ENCODE results near the gene SLC13A3.

Gene SLC13A3

DNA sequence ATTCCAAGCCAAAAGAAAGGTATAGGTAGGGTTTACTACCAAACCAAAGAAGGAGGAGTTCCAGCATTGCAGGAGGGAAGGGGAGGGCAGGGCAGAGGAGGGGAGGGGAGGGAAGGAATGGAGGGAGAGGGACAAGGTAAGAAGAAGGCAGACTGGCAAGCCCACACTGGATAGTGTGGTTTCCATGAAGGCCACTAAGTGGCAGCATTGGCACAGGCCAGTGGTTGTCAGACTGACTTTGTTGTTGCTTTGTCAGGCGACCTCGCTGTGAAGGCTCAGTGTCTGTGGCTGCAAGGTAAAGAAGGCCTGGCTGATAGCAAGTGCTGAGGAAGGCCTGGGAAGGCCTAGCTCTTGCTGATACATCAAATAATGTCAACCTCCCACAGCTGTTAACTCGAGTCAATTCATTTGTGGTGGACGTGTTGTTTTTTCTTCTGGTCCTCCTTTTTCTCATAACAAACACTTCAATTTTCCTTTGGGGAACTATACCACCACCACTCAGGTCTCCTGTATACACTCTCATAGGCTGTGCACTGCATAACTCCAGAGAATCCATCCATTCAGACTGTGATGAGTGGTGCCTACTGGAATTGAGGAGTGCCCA lies 130.2 kb downstream of the SLC13A3 start:
- DNase-seq (ENCODE audit: low read depth in 2 of 2) = peak; percentile 70 to 72
- no peak overlapping the region for H3K4me3 ChIP-seq (replicated peaks in 1 of 2; ENCODE audit: low read depth in 2 of 2, low read length in 2 of 2)
- peak; percentile 78 for TF ChIP-seq CTCF (IDR thresholded peaks at IDR 0.05; ENCODE audit: low read depth, low read length)

DNA sequence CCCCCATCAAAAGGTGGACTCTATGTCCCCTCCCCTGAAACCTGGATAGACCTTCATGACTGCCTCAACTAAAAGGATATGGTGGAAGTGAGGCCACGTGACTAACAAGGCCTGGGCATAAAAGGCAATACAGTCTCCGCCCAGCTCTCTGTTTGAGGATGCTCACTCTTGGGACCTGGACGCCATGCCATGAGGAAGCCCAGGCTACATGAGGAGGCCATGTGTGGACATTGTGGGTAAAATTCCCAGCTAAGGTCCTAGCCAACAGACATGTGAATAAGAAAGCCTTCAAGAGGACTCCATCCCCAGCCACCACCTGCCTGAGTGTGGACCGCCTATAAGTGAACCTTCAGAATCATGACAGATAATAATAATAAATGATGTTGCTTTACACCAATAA lies 130.7 kb downstream of the SLC13A3 start:
- no peak overlapping the region for H3K4me3 ChIP-seq (replicated peaks in 1 of 2; ENCODE audit: low read depth in 2 of 2, low read length in 2 of 2)
- no peak for DNase-seq (ENCODE audit: low read depth in 2 of 2)
- TF ChIP-seq CTCF (IDR thresholded peaks at IDR 0.05; ENCODE audit: low read depth, low read length) = no peak

DNA sequence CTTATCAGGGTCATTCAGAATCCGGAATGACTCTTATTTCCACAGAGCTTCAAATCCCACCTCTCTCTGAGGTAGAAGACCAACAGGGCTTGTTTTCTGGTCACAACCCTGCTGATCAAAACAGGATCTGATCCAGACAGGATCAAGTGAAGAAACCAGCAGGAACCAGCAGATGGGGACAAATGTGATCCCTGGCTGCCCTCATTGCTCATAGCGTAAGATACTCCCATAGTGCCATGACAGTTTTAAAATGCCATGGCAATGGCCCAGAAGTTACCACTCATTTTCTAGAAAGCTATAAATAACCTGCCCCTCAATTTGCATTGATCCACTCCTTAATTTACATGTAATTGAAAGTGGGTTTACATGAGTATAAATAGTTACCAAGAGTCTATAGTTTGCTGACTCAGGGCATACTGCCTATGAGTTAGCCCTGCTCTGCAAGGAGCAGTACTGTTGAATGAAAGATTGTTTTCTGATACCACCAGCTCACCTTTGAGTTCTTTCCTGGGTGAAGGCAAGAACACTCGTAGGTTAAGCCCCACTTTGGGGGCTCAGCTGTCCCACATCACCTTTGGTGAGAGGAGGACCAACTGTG lies 131.7 kb downstream of the SLC13A3 start:
- TF ChIP-seq CTCF (IDR thresholded peaks at IDR 0.05; ENCODE audit: low read depth, low read length) = no peak
- H3K4me3 ChIP-seq (replicated peaks in 1 of 2; ENCODE audit: low read depth in 2 of 2, low read length in 2 of 2) = no peak overlapping the region
- no peak for DNase-seq (ENCODE audit: low read depth in 2 of 2)

GRCh38 chr20:46512943-46513844 lies 138.1 kb downstream of the SLC13A3 start, which contains the start of gene ZNF334:
Gene ZNF334 (minus strand): TSS chr20:46513559. CDS start chr20:46512102, 1,457 bp downstream.
- peak within 1 kb of the TSS; percentile 53 to 67 for H3K4me3 ChIP-seq (replicated peaks in 1 of 2; ENCODE audit: low read depth in 2 of 2, low read length in 2 of 2)
- no peak for TF ChIP-seq CTCF (IDR thresholded peaks at IDR 0.05; ENCODE audit: low read depth, low read length)
- DNase-seq (ENCODE audit: low read depth in 2 of 2) = peak; percentile 3 to 57

DNA sequence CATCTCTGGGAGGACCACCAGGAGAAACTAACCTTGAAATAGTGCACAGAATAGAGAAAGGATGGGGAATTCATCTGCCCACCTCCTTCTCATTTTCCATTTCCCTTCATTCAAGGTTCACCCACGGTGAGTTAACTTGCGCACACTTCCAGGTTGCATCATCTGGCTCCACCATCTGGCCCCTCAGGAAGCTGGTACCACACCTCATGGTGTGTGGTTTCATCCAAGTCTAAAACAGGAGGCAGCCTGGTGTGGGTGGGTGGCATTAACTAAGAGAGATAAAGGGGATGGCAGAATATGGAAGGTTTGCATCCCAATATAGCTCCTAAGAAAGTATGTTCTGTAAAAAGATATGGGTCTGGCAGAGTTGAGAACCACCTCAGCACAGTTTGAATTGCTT lies 141.7 kb downstream of the SLC13A3 start:
- no peak for TF ChIP-seq CTCF (IDR thresholded peaks at IDR 0.05; ENCODE audit: low read depth, low read length)
- DNase-seq (ENCODE audit: low read depth in 2 of 2) = no peak
- no peak overlapping the region for H3K4me3 ChIP-seq (replicated peaks in 1 of 2; ENCODE audit: low read depth in 2 of 2, low read length in 2 of 2)
